ENCODE results near the gene TEX12.
A peak's percentile ranks its signal among the peaks of the same experiment; 100 is the strongest.

Gene TEX12, protein sequence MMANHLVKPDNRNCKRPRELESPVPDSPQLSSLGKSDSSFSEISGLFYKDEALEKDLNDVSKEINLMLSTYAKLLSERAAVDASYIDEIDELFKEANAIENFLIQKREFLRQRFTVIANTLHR

DNA sequence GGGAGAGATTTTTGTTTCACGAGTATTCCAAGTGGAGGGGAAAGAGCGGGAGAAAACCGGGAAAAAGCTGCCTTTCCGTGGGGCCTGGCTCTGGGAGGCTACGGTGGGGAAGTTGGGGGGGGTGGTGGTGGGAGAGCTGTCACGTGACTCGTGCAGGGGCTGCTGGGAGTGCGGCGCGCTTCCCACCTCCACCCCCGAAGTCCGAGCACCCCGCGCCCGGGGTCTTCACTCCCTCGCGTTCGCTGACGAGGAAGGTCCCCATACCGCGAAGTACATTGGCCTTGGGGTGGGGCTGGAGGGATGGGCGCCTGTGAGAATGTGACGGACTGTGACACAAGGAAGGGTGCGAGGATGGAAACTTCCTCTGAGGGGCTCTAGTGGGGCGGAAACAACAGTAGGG is at the start of gene TEX12:
TSS of gene TEX12 (plus strand) at position 228 of the 400 bp plus-strand sequence. CDS start 1,897 bp downstream, outside the sequence.
- Mint-ChIP-seq H3K27me3 (peaks cover 18% of the 10 kb centered on the region), H3K27ac (peak within 1 kb of the TSS; percentile 27)

DNA sequence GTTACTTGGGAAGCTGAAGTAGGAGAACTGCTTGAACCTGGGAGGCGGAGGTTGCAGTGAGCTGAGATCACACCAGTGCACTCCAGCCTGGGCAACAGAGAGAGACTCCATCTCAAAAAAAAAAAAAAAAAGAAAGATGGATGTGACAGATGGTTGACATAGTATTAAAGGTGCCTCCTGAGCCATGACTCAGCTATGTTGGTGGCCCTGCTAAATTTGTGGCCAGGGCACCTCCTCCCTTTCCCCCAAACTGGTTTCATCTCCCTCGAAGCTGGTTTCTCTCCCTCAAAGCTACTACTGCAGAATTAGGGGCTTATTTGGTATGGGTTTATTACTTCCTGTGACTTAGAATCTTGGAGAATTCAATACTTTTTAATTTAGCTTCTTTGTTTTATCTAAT is 49.0 kb upstream of the TEX12 start:
- Mint-ChIP-seq H3K27ac (no peak overlapping the region), H3K4me3 (no peak overlapping the region)

More for the DNA sequence above, at the start of gene TEX12:
- Mint-ChIP-seq H3K4me3 (no peak within 1 kb of the TSS), H3K9me3 (no peaks in the 10 kb centered on the region), H3K36me3 (peaks cover 2% of the 10 kb centered on the region), H3K4me1 (peaks cover 4% of the 10 kb centered on the region)

DNA sequence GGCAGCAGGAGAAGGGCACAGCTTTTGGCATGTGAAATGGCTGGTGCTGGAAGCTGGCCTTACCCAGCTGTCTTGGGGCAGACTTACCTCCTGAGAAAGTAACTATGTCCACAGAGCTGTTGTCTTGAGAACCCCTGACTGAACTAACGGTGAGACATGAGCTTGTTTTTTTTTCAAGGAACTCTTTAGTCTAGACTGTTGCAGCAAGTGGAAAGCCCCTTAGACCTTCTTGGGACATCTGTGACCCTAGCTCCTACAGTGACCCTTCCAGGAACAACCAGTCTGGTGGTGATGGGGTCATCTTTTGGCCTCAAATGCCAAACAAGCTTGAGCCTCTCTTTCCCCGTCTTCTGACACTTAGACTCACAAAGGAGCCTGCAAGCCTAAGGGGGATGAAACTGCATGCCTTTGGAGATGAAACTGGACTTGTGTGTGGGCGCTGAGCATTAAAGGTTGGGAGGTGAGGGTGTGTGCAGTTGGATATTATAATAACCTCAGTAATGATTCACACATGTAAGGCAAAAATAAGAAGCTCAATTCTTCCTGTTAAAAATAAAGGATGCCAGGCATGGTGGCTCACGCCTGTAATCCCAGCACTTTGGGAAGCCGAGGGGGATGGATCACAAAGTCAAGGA is 45.1 kb upstream of the TEX12 start:
- H3K36me3 Mint-ChIP-seq: peaks cover 5% of the 10 kb centered on the region
- no peak overlapping the region for H3K27ac Mint-ChIP-seq
- no peaks in the 10 kb centered on the region for H3K27me3 Mint-ChIP-seq
- H3K9me3 Mint-ChIP-seq: no peaks in the 10 kb centered on the region
- no peak overlapping the region for H3K4me3 Mint-ChIP-seq
- no peaks in the 10 kb centered on the region for H3K4me1 Mint-ChIP-seq

More for the DNA sequence above, 49.0 kb upstream of the TEX12 start:
- peaks cover 9% of the 10 kb centered on the region for H3K4me1 Mint-ChIP-seq
- H3K36me3 Mint-ChIP-seq: peaks cover 5% of the 10 kb centered on the region
- no peaks in the 10 kb centered on the region for H3K27me3 Mint-ChIP-seq
- no peaks in the 10 kb centered on the region for H3K9me3 Mint-ChIP-seq

DNA sequence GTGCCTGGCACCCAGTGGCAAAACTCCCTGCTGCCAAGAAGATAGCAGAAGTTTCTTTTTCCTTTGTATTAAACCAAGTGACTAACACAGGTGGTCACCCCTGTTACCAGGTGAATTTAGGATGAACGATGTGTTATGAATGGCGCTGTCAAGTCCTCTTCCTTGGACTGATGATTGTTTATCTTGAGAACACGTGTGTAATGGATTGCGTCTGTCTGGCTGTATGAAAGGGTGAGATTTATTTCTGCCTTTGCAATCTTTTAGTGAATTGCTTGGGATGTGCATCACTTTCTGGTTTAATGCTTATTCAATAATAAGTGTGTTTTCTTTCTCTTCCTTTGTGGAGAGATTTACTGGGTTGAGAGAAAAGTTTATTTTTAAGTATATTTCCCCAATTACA is 44.0 kb upstream of the TEX12 start:
- Mint-ChIP-seq H3K4me3 (no peak overlapping the region), H3K27ac (no peak overlapping the region), H3K4me1 (no peaks in the 10 kb centered on the region), H3K9me3 (no peaks in the 10 kb centered on the region), H3K36me3 (peaks cover 5% of the 10 kb centered on the region), H3K27me3 (no peaks in the 10 kb centered on the region)

DNA sequence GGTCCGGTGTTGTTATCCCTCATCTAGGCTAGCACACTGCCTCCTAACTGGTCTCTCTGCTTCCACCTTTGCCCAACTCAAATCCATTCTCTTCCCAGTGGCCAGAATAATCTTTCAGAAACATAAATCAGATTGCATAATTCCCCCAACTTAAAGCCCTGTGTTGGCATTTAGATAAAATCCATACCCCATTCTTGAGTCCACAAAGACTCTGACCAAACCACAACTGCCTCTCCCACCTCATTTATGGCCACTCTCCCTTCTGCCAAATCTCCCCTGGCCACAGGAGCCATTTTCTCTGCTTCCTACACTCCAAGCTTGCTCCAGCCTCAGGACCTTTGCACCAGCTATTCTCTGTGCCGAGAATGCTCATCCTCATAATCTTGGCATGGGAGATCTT is 40.1 kb upstream of the TEX12 start:
- Mint-ChIP-seq H3K4me1 (no peaks in the 10 kb centered on the region), H3K9me3 (no peaks in the 10 kb centered on the region), H3K27ac (no peak overlapping the region), H3K27me3 (no peaks in the 10 kb centered on the region), H3K36me3 (no peaks in the 10 kb centered on the region), H3K4me3 (no peak overlapping the region)

DNA sequence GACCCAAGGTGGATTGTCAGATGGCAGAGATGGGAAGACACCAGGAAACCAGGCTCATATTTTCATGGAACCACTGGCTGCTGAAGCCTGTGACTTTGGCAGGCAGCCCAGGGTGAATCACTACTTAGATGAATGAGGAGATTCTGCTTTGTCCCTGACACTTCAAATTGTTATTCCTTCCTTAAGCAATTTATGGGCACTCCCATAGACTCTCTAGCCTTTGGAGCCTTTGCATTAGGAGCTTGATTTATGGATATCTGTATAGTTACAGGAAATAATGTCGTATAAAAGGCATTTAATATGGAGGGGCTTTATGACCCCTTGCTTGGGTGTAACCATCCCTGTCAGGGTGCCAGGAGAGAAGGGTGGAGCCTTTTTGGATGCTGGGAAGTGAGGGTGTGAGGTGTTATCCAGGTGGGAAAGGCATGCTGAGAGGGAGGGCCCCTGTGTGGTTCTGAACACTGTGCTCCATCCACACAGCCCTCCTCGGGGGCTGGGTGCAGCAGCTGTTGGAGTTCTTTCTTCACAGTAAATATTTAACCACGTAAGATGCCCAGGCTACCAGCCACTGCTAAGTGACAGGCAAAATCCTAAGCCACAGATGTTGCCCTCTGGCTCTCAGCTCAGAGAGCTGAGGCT is 38.6 kb upstream of the TEX12 start:
- H3K4me1 Mint-ChIP-seq: no peaks in the 10 kb centered on the region
- no peaks in the 10 kb centered on the region for H3K27me3 Mint-ChIP-seq
- no peaks in the 10 kb centered on the region for H3K36me3 Mint-ChIP-seq
- H3K27ac Mint-ChIP-seq: no peak overlapping the region
- no peaks in the 10 kb centered on the region for H3K9me3 Mint-ChIP-seq
- H3K4me3 Mint-ChIP-seq: no peak overlapping the region

DNA sequence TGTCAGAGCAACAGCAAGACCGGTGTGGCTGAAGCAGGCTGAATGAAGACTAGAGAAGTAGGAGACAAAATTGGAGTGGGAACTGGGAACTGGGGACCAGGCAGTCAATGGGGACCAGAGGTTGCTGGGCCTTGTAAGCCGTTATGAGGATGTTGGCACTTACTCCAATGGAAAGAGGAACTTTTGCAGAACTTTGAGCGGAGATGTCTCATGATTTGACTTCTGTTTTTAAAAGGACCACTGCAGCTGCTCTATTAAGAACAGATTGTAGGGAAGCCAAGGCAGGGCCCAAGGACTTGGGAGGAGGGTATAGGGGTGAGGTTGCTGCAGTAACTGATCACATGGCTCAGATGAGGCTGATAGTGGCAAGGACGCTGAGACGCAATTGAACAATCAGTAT is 37.5 kb upstream of the TEX12 start:
- Mint-ChIP-seq H3K9me3 (no peaks in the 10 kb centered on the region), H3K4me3 (no peak overlapping the region), H3K27me3 (no peaks in the 10 kb centered on the region), H3K4me1 (no peaks in the 10 kb centered on the region), H3K27ac (no peak overlapping the region), H3K36me3 (no peaks in the 10 kb centered on the region)

DNA sequence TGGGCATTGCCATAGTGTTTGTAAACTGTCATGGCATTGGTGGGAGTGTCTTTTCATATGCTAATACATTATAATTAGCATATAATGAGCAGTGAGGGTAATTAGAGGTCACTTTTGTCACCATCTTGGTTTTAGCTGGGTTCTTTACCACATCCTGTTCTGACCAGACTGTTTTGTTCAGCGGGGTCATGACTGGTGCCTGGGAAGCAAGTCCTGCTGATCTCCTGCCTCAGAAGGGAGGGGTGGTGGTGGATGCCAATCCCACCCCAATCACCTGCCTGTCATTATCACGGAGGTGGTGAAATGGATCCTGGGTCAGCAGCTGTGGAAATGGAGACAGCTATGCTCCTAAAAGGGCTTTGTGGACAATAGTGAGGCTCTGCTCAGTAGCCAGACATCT is 34.4 kb upstream of the TEX12 start:
- no peak overlapping the region for H3K27ac Mint-ChIP-seq

DNA sequence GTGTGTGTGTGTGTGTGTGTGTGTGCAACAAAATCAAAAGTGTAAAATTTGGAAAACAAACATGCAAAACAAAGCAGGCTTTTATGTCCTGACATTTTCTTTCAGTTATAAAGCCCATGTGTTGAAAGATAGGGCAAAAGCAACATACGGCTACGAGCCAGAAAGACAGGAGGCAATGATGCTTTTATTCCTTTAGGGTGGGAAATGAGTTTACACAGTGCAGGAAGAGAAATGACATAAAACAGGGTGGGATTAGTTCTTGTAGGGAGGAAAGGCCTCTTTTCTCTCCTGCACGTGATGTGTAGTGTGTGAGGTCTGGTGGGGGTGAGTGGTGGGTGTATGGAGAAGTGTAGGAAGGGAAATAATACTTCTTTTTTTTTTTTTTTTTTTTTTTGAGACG is 32.7 kb upstream of the TEX12 start:
- no peak overlapping the region for H3K27ac Mint-ChIP-seq
- no peak overlapping the region for H3K4me3 Mint-ChIP-seq
- no peaks in the 10 kb centered on the region for H3K9me3 Mint-ChIP-seq
- H3K36me3 Mint-ChIP-seq: peaks cover 5% of the 10 kb centered on the region
- H3K27me3 Mint-ChIP-seq: no peaks in the 10 kb centered on the region
- H3K4me1 Mint-ChIP-seq: no peaks in the 10 kb centered on the region

More for the DNA sequence above, 34.4 kb upstream of the TEX12 start:
- Mint-ChIP-seq H3K36me3 (peaks cover 5% of the 10 kb centered on the region), H3K4me1 (no peaks in the 10 kb centered on the region), H3K4me3 (no peak overlapping the region), H3K9me3 (no peaks in the 10 kb centered on the region), H3K27me3 (no peaks in the 10 kb centered on the region)

DNA sequence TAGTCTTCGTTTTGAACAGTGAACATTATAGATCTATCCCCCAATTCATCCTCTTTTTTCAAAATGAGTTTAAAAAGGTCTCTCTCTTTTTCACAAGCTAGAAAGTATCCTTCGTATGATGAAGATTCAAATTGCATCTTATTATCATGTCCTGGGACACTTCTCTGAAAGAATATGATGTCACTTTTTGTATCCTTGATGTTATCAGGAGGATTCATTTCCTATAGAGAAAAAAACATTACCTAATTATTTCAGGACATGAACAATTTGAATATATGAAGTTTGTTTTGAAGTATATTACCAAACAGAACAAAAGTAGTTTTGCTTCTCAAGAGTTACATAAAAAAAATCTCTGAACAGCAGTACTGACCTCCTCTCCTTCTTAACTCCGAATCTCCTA is 23.6 kb upstream of the TEX12 start:
- H3K27me3 Mint-ChIP-seq: no peaks in the 10 kb centered on the region
- no peak overlapping the region for H3K27ac Mint-ChIP-seq
- no peak overlapping the region for H3K4me3 Mint-ChIP-seq
- H3K36me3 Mint-ChIP-seq: peaks cover 4% of the 10 kb centered on the region
- peaks cover 4% of the 10 kb centered on the region for H3K9me3 Mint-ChIP-seq
- no peaks in the 10 kb centered on the region for H3K4me1 Mint-ChIP-seq

DNA sequence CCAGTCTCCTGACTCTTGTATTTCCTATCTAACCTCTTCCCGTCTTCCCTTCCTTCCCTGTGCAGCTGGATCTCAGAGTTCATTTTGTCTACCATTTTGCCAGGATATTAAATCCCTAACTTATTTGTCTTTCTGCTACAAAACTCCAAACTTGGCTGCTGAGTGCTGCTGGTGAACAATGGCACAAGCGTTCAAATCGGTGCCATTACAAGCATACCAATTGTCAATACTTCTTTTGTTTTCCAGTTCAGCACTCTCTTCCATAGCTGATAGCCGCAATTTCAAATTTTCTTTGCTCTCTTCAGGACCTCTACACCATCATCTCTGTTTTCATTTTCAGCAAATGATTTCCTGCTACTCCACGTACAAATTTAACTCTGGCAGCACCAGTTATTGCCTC is 16.7 kb upstream of the TEX12 start:
- no peak overlapping the region for H3K27ac Mint-ChIP-seq

DNA sequence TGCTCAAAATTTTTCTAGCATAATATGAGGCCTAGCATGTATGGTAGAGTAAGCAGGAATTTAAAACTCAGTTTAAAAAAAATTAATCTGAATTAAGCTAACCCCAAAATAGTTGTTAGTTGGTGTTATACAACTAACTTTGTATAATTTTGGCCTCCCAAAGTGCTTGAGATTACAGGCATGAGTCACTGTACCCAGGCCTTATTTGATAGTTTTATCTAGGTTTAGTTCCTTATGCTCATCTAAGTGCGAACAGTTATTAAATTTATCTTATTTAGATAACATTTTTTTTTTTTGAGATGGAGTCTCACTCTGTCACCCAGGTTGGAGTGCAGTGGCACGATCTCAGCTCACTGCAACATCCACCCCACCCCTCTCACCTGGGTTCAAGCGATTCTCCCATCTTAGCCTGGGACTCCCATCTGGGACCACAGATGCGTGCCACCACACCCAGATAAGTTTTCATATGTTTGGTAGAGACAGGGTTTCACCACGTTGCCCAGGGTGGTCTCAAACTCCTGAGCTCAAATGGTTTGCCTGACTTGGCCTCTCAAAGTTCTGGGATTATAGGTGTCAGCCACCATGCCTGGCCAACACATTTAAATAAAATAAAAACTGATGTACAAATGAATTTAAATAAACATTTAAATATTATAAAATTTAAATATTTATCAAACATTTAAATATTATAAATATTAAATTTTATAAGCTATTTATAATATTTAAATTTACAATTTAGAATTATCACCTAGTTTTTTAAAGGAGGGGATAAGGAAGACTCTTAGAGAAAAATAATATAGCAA is 10.8 kb upstream of the TEX12 start:
- H3K27me3 Mint-ChIP-seq: peaks cover 3% of the 10 kb centered on the region
- no peak overlapping the region for H3K4me3 Mint-ChIP-seq
- H3K4me1 Mint-ChIP-seq: no peaks in the 10 kb centered on the region
- H3K36me3 Mint-ChIP-seq: no peaks in the 10 kb centered on the region
- no peaks in the 10 kb centered on the region for H3K9me3 Mint-ChIP-seq
- H3K27ac Mint-ChIP-seq: no peak overlapping the region

More for the DNA sequence above, 16.7 kb upstream of the TEX12 start:
- no peaks in the 10 kb centered on the region for H3K27me3 Mint-ChIP-seq
- no peaks in the 10 kb centered on the region for H3K4me1 Mint-ChIP-seq
- H3K36me3 Mint-ChIP-seq: no peaks in the 10 kb centered on the region
- H3K9me3 Mint-ChIP-seq: no peaks in the 10 kb centered on the region
- H3K4me3 Mint-ChIP-seq: no peak overlapping the region

DNA sequence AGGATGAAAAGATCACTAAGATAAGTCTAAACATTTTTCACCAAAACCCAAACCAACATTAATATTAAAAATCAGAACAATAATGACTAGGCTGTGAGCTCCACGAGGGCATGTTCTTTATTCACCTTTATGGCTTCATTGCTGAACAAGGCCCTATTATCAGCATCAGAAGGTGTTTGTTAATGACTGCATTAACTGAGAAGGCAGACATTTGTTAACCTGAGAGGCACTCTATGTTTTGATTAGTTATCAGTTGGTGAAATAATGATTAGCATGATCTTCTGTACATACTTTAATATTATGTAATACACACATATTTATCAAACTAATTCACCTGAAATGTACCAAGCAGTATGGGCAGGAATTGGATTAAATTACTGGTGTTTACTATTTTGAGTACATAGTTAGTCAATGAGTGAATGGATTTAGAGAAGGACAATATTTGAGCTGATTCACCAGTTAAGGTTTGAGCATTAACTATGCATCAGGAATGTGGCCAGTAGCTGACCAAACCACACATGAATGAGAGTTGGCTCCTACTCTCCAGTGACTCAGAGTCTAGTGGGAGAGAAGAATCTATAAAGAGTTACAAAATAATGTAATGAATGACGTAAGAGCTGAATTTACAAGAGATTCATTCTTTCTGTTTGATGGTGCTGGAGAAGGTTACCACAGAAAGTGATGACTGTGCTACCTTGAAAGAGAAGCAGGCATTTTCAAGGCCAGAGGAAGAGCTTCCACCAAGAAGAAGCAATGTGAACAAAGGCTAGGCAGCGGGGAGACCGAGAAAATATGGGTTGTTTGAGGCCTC is 10.0 kb upstream of the TEX12 start:
- Mint-ChIP-seq H3K9me3 (no peaks in the 10 kb centered on the region), H3K27ac (no peak overlapping the region), H3K4me3 (no peak overlapping the region), H3K36me3 (no peaks in the 10 kb centered on the region), H3K4me1 (no peaks in the 10 kb centered on the region), H3K27me3 (peaks cover 5% of the 10 kb centered on the region)

DNA sequence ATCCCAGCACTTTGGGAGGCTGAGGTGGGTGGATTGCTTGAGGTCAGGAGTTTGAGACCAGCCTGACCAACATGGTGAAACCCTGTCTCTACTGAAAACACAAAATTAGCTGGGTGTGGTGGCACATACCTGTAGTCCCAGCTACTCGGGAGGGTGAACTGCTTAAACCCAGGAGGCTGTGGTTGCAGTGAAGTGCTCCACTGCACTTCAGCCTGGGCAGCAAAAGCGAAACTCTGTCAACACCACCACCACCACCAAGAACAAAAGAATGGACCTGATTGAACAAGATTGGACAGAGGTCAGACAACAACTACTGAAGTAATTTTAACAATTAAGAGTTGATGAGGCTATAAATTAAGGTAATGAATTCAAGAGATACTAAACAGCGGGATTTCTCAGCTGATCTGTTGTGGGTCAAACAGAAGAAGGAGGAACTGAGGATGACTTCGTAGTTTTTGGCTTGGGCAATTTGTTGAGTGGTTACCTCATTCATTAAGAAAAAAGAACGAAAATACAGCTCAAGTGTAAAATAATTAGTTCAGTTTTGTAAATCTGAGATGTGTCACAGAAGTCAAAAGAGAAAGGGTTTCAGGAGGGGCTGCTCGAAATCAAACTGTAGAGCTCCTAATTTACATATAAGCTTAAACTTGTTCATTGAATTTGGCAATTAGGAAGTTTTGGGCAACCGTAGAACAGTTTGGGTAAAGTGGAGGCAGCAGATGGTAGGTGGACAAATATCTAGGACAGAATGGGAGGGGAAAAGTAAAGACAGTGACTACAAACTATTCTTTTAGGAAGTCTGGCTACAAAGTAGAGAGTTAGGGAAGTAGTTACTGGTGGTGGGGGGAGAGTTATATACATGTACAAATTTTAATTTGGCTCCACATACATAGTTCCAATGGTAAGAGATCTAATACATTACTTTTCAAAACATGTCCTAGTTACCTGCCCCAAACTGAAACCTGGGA is 7.8 kb upstream of the TEX12 start:
- H3K27me3 Mint-ChIP-seq: peaks cover 18% of the 10 kb centered on the region
- no peak overlapping the region for H3K4me3 Mint-ChIP-seq
- H3K27ac Mint-ChIP-seq: no peak overlapping the region
- H3K9me3 Mint-ChIP-seq: no peaks in the 10 kb centered on the region
- peaks cover 4% of the 10 kb centered on the region for H3K4me1 Mint-ChIP-seq
- peaks cover 2% of the 10 kb centered on the region for H3K36me3 Mint-ChIP-seq

Data from activated naive CD4-positive, alpha-beta T cell treated with anti-CD3 and anti-CD28 coated beads, Interleukin-2, amount 50 U/mL, for 24 hours (primary cell).